ENCODE measurements around the gene NUDT2.

The NUDT2 gene

DNA sequence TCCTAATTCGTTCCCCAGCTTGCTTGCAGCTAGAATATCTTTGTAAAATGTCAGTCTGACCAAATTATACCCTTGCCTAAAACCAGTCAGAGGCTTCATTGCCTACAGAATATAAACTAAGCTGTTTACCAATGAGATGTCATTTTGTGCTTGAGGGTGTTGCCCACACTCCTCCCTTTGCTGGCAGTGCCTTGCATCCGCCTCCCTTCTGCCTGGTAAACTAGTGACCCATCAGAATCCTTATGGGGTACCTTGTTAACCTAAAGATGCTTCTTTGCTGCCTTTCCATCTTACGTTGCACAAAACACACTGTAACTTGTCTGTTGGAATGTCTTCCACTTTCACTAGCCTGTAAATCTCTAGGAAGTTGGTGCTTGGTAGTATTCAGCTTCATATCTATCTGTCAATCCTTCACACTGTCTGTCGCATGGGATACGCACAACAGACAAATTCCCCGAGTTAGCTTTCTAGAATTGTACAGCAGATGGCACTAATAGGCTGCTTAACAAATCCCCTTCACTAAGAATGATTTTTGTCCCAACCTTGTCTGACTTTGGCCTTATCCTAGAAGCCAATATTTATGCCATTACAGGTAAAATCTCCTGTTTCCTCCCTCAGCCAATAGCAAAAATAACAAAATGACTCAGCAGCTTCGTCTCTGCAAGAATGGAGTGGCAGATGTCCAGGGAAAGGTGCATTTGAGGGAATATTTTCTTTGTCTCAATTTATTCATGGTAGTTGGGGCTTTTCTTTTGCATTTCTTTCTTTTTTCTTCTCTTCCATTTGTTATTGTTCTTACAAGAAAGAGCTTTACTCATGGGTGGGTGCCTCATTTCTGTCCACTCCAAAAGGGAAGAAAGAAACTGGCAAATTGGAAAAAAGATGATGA, 3.0 kb downstream of the NUDT2 start:
- no peak overlapping the region for H3K9ac ChIP-seq
- no peaks in the 10 kb centered on the region for H3K36me3 ChIP-seq (ENCODE audit: insufficient read depth)
- H3K27me3 ChIP-seq (ENCODE audit: insufficient read depth, low read depth), result no peaks in the 10 kb centered on the region
- peaks cover 11% of the 10 kb centered on the region for H3K4me1 ChIP-seq (ENCODE audit: low read depth, poor library complexity, severe bottlenecking)
- H2AFZ ChIP-seq (ENCODE audit: low read depth), result no peak overlapping the region
- TF ChIP-seq, protein P1, sequence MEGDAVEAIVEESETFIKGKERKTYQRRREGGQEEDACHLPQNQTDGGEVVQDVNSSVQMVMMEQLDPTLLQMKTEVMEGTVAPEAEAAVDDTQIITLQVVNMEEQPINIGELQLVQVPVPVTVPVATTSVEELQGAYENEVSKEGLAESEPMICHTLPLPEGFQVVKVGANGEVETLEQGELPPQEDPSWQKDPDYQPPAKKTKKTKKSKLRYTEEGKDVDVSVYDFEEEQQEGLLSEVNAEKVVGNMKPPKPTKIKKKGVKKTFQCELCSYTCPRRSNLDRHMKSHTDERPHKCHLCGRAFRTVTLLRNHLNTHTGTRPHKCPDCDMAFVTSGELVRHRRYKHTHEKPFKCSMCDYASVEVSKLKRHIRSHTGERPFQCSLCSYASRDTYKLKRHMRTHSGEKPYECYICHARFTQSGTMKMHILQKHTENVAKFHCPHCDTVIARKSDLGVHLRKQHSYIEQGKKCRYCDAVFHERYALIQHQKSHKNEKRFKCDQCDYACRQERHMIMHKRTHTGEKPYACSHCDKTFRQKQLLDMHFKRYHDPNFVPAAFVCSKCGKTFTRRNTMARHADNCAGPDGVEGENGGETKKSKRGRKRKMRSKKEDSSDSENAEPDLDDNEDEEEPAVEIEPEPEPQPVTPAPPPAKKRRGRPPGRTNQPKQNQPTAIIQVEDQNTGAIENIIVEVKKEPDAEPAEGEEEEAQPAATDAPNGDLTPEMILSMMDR (conservative IDR thresholded peaks at IDR 0.05; ENCODE audit: low read depth, low read length), result peak; percentile 32; the same call in 1 of the 2 replicates
- H3K4me3 ChIP-seq (IDR thresholded peaks at IDR 0.05; ENCODE audit: insufficient read depth, low read depth, low read length), result no peak overlapping the region
- H3K27ac ChIP-seq, result no peak overlapping the region
- peaks cover 5% of the 10 kb centered on the region; the same call in 1 of the 2 replicates for H3K79me2 ChIP-seq (ENCODE audit: insufficient read depth, low read depth)
- H3K4me2 ChIP-seq, result no peak overlapping the region
- H4K20me1 ChIP-seq (ENCODE audit: insufficient read depth), result no peaks in the 10 kb centered on the region

GRCh38 chr9:34333836-34334235, 4.5 kb downstream of the NUDT2 start:
- Histone ChIP-seq H3K79me2 (ENCODE audit: insufficient read depth, low read depth) (peaks cover 3% of the 10 kb centered on the region; the same call in 1 of the 2 replicates), H3K4me1 (ENCODE audit: low read depth, poor library complexity, severe bottlenecking) (peaks cover 4% of the 10 kb centered on the region), H3K27ac (no peak overlapping the region), H3K27me3 (ENCODE audit: insufficient read depth, low read depth) (no peaks in the 10 kb centered on the region), H2AFZ (ENCODE audit: low read depth) (no peak overlapping the region), H4K20me1 (ENCODE audit: insufficient read depth) (no peaks in the 10 kb centered on the region), H3K4me2 (no peak overlapping the region), H3K9ac (no peak overlapping the region), H3K36me3 (ENCODE audit: insufficient read depth) (no peaks in the 10 kb centered on the region), H3K4me3 (IDR thresholded peaks at IDR 0.05; ENCODE audit: insufficient read depth, low read depth, low read length) (no peak overlapping the region)
- TF ChIP-seq, protein P1 (conservative IDR thresholded peaks at IDR 0.05; ENCODE audit: low read depth, low read length), result no peak

DNA sequence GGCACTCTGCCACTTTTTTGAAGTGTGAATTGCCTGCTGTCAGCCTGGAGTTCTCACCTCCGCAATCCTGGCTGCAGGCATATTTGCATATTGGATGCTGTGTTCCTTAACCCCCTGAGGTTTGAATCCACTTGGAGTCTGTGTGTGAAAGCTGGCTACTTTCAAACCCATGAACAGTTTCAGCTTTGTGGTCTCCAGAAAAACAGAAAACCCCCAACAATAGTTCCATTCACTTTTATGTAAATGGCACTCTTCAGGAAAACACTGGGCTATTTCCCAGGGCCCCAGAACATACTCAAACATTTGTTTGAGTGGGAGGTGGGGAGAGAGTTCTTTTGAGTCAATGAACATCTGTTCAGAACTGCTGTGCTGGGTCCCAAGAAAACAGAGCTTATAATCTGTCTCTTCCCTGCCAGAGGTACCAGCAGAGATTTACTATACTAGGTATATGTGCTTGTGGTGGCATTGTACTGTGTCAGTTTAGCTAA, 5.0 kb downstream of the NUDT2 start:
- H3K9ac ChIP-seq, result no peak overlapping the region
- H4K20me1 ChIP-seq (ENCODE audit: insufficient read depth), result no peaks in the 10 kb centered on the region

GRCh38 chr9:34334916-34335315, 5.5 kb downstream of the NUDT2 start:
- no peaks in the 10 kb centered on the region for H4K20me1 ChIP-seq (ENCODE audit: insufficient read depth)
- H2AFZ ChIP-seq (ENCODE audit: low read depth), result no peak overlapping the region
- no peaks in the 10 kb centered on the region for H3K36me3 ChIP-seq (ENCODE audit: insufficient read depth)
- H3K27me3 ChIP-seq (ENCODE audit: insufficient read depth, low read depth), result no peaks in the 10 kb centered on the region
- TF ChIP-seq, protein P1 (conservative IDR thresholded peaks at IDR 0.05; ENCODE audit: low read depth, low read length), result no peak
- H3K4me2 ChIP-seq, result no peak overlapping the region
- no peak overlapping the region for H3K27ac ChIP-seq
- H3K79me2 ChIP-seq (ENCODE audit: insufficient read depth, low read depth), result peaks cover 2% of the 10 kb centered on the region; the same call in 1 of the 2 replicates
- H3K9ac ChIP-seq, result no peak overlapping the region
- H3K4me1 ChIP-seq (ENCODE audit: low read depth, poor library complexity, severe bottlenecking), result peaks cover 4% of the 10 kb centered on the region
- H3K4me3 ChIP-seq (IDR thresholded peaks at IDR 0.05; ENCODE audit: insufficient read depth, low read depth, low read length), result no peak overlapping the region

More for the DNA sequence above, 5.0 kb downstream of the NUDT2 start:
- TF ChIP-seq, protein P1 (conservative IDR thresholded peaks at IDR 0.05; ENCODE audit: low read depth, low read length), result no peak
- H2AFZ ChIP-seq (ENCODE audit: low read depth), result no peak overlapping the region
- no peak overlapping the region for H3K4me2 ChIP-seq
- H3K4me3 ChIP-seq (IDR thresholded peaks at IDR 0.05; ENCODE audit: insufficient read depth, low read depth, low read length), result no peak overlapping the region
- H3K4me1 ChIP-seq (ENCODE audit: low read depth, poor library complexity, severe bottlenecking), result peaks cover 4% of the 10 kb centered on the region
- no peak overlapping the region for H3K27ac ChIP-seq
- peaks cover 3% of the 10 kb centered on the region; the same call in 1 of the 2 replicates for H3K79me2 ChIP-seq (ENCODE audit: insufficient read depth, low read depth)
- no peaks in the 10 kb centered on the region for H3K27me3 ChIP-seq (ENCODE audit: insufficient read depth, low read depth)
- no peaks in the 10 kb centered on the region for H3K36me3 ChIP-seq (ENCODE audit: insufficient read depth)
